Ammon's horn (tissue), 1 donor: ENCODE measurements around the gene CSNK1A1.
"Not testable (repeated sequence)": the region's sequence is repeated elsewhere in the genome, so short reads cannot be mapped to it uniquely, and the experiment has no call there.

ENCODE experiments used
- DNase-seq: peaks from one replicate; pipeline ENCODE4 v3.0.0-alpha.2; 2016; ENCODE audit warnings: low spot score

The CSNK1A1 gene

DNA sequence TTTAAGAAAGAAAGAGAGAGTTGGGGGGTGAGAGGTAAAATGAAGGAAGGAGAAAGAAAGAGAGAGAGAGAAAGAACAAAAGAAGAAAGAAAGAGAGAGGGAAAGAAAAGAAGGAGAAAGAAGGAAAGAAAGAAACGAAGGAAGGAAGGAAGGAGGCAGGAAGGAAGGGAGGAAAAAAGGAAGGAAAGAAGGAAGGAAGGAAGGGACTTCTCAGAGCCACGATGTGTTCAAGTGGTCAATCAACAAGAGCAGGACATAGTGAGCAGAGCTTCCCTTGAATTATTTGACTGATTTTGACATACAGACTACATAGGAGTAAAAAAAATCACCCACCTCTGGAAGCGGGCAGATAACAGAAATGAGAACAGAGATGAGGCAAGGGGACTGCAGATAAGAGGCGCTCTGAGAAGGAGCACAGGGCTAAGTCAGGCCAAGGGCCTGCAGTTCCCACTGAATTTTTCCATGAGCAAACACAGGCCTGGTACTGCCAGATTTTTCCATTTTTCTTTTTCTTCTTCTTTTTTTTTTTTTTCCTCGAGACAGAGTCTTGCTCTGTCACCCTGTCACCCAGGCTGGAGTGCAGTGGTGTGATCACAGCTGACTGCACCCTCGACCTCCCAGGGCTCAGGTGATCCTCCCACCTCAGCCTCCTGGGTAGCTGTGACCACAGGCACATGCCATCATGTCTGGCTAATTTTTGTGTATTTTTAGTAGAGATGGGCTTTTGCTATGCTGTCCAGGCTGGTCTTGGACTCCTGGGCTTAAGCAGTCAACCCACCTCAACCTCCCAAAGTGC is 94.4 kb downstream of the CSNK1A1 start:
- DNase-seq: no peak

DNA sequence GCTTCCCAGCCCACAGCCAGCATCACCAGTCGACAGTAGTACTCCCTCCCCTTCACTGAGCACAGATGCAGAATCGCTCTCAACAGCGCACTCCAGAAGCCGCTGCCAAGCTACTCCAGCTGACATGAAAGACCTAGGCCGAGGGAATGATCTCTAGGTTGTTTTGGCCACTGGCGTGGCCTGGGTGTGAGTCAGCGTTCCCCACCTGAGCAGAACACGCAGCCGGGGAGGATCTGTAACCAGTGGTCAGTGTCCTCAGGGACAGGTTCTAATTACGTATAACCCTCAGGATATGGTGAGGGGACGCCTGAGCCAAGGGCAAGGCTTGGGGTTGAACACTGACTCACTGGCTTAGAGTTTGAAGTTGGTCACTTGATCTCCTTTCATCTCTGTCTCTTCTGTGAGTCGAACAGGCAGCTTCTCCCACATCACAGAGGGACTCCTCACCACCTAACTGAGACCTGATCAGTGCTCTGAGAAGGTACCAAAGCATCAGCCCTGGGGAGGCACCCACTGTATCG is 95.3 kb downstream of the CSNK1A1 start:
- DNase-seq: no peak

DNA sequence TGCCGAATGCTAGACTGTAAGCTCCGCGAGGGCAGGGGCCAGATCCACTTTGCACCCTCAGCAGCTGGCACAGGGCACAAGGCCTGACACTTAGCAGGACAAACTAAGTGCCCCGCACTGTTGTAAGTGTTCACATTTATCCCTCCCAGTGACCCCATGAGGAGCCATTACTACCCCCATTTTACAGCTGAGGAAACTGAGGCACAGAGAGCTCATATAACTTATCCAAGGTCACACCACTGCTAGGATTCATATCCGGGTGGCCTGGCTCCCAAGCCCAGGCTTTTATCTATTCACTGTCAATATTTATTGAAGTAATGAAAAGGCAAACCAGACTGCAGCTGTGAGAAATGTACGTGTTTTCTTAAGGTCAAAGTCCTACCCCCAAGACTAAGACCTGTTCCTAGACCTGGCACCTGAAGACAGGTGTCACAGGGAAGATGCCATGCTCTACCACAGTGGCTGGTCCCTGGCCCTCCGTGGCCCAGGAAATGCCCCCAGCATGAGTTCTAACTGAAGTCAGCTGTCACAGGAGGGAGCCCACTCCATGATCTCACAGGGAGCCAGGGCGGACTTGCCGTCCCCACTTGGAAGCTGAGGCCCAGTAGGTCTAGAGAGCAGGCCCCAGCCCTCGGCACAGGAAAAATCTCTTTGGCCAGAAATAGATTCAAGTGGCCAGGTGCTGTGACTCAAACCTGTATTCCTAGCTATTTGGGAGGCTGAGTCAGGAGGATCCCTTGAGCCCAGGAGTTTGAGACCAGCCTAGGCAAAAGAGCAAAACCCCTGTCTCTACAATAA is 97.4 kb downstream of the CSNK1A1 start:
- no peak for DNase-seq

DNA sequence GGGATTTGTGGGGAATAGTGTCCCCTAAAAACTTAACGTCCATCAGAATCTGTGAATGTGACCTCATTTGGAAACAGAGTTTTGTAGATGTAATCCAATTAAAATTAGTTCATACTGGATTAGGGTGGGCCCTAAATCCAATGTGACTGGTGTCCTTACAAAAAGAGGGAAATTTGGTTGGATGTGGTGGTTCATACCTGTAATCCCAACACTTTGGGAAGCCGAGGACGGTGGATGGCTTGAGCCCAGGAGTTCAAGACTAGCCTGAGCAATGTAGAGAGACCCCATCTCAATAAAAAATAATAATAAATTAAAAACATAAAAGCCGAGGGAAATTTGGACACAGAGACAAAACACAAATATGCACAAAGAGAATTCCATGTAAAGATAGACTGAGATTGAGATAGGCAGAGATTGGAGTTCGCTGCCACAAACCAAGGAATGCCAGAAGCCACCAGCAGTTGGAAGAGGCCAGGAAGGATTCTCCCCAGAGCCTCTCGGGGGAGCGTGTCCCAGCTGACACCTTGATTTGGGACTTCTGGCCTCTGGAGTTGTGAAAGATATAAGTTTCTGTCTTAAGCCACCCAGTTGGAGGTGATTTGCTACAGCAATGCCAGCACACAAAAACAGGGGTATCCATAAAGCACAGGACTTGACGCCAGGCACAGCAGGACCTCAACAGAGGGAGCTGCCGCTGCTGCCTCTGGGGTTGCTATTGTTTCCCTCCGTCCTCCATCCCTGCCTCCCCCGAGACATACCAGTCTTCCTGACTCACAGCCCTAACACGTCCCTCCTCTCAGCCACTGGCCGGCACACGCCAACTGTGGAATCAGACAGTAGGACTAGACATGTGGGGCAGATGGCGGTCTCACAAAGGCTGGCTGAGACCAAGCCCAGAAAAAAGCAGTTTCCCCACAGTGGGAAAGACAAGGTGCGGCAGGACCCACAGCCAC is 98.3 kb downstream of the CSNK1A1 start:
- no peak for DNase-seq

DNA sequence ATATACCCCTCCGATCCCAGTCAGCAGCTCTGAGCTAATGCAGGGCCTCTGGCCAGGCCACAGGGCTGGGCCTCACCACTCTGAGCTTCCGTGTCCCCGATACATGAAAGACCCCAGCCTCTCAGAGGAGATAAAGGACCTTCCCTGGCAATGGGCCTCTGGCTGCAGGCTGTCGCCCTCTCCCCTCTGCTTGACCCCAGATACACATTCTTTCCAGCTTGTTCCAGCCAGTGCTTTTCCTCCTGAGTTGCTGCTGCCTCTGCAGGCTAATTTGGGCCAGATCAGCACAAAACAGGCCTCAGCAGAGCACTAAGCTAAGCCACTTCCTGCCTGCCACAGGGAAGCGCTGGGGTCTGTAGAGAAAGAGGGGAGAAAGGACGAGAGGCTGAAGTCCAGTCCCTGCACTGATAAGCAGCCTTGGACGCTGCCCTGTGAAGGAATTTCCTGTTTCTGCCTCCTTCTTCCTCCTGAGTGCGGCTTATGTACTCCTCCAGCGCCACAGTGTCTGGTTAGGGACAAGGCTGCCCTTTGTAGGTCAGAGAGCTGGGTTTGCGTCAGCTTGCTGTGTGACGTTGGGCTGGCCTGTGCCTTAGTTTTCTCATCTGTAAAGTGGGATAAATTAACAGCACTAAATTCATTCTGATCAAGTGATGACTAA is 99.1 kb downstream of the CSNK1A1 start:
- peak; percentile 47 for DNase-seq

DNA sequence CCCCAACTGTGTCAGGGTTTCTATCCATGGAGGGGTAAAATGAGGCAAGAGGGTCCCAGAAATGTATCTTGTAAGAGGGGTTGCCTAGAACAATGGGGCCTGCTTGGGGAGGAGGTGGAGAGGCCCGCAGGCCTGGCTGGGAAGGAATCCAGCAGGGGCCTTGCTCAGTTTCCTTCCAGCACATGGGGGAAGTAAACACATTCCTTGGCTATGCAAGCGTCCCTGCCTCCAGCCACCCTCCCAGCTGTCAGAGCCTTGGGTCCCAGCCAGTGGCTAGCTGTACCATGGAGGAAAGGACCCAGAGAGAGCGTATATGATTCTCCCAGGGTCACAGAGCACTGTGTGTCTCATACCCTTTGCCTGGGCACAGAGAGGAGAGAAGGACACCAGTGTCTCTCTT is 101.0 kb downstream of the CSNK1A1 start:
- DNase-seq: peak; percentile 35

DNA sequence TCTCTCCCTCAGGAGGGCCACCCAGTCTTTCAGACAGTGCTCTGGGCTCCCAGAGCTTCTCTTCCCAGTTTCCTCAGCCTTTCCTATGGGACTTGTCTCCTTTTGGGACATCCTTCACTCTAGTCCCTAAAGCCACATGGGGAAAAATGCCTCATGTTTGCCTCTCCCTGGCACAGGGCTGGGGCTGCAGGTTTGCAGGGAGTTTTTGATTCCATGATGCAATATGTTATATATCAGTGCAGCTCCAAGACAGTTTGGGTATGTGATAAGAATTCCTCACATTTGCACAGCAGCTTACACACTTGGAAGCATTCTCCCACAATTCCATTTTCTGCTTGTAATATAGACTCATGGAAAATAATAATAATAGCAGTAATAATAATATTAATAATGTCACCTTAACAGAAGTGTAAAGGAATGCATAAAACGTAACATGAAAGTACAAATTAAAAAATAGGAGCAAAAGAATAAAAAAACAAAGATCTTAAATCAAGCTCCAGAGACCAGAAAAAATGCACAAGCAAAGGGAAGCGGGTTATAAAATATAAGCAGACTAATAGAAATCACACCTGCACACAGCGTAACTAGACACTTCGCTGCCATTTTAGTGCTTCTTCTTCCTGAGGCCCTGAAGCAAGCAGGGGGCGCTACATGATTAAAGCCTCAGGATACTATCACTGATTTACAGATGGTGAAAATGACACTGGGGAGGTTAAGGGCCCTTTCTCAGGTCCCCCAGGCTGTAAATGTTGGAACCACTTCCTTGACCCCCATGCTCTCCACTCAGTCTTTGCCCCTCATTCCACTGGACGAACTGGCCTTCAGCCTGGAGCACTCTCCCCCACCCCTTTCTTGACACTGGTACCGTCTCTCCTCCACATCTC is 102.2 kb downstream of the CSNK1A1 start:
- DNase-seq: no peak

DNA sequence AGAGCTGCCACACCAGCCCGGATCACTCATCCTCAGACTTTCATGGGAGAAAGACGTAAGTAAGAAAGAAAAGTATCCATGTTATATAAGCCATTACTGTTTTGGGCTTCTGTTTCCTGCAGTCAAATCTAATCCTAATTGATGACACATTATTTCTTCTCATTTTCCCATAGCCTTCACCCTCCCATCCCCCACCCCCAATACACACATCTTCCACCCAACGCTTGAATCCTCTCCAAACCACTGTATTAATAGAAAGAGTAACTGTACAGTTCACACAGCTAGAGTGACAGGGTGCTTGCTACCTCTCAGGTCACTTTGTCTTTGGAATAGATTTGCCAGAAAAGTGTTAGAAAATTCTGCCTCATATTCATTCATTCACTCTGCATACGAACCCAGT is 102.8 kb downstream of the CSNK1A1 start:
- no peak for DNase-seq

DNA sequence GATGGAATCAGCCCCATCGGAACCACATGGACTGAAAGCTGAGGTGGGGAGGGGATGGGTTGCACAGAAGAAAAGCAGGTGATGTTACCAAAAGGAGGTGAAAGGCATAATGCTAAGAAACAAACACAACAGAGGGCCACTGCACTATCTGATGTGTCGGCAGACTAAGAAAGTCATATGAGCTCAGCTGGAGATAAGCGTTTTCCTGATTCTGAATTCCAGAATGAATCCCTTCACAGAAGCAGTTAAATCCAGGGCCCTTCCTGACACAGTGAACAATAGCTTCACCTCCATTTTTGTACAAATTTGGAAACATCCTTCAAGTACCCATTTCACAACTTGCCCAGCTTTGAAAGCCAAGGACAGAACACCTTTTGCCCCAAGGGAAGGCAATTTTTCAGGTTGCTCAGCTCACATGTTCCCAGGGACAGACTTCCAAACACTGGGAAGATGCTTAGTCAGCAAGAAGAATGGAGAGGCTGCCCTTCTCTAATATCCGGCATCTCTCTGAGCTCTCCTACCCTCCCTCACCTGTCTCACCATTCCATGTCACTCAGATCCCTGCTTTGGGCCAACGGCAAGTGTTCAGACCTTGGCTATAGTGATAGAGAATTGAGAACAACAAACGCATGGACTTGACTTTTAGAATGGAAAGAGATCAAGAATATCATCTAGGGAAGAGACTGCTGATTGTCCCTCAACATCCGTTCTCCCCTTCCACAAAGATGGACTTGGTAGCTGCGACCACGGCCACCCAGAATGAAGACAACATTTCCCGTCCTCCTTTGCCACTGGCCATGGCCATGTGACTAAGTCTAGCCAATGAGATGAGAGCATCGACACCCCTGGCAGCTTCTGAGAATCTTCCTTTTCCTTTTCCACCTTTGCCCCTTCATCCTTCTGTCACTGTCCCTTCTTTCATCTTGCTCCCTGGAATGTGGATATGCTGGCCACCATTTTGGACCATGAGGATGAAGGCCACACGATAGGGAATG is 103.6 kb downstream of the CSNK1A1 start:
- DNase-seq: no peak

DNA sequence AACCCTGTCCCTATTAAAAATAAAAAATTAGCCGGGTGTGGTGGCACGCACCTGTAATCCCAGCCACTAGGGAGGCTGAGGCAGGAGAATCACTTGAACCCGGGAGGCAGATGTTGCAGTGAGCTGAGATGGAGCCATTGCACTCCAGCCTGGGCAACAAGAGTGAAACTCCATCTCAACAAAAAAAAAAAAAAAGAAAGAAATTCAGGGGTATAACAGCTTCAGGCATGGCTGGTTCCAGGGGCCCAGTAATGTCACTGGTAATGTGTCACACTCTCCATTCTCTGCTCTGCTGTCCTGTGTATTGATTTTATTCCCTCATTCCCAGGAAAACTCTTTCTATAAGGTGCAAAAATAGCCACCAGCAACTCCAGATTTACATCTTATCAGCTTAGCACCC is 104.4 kb downstream of the CSNK1A1 start:
- DNase-seq: not testable (repeated sequence)

DNA sequence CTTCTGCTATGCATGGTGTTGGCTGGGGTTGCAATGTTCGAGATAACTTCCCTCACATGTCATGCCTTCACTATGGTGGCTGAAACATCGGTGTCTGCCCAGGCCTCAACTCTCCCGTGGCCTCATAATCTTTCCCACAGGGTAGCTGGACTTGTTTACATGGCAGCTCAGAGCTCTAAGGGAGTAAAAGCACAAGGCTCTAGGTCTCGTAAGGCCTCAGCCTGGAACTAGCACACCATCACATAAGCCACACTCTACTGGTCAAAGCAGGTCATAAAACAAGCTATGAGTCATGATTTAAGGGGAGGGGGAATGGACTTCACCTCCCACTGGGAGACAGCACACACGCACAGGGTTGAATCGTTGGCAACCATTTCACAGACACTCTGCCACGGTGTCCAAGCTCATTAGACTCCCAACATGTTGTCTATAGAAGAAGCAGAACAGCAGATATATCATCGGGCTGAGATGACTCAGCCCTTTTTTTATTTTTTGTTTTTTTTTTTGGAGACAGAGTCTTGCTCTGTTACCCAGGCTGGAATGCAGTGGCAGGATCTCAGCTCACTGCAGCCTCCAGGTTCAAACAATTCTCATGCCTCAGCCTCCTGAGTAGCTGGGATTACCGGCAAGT is 105.4 kb downstream of the CSNK1A1 start:
- no peak for DNase-seq

DNA sequence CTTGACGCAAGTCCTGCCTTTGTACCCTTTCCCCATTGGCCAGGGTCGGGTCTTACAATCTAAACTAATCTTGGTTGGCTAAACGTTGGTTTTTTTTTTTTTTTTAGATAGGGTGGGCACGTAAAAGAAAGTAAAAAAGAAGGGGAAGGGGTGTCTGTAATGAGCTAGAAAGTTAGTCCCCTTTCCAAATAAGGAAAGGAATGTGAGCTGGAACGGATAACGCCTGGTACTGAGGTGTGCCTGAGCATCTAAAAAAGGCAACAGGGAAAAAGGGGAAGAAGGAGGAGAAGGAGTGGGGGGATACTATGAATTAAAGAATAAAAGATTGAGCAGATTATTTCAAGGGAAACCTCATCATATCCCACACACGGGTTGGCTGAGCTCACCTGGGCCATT is 105.9 kb downstream of the CSNK1A1 start:
- no peak for DNase-seq

DNA sequence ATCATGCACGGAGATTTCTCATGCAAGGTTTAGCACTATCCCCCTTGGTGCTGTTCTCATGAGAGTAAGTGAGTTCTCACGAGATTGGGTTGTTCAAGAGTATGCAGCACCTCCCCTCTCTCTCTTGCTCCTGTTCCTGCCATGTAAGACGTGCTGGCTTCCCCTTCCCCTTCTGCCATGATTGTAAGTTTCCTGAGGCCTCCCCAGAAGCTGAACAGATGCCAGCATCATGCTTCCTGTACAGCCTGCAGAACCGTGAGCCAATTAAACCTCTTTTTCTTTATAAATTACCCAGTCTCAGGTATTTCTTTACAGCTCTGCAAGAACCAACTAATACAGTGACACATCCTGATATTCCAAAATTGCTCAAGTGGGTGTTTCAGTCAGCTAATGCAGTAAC is 106.8 kb downstream of the CSNK1A1 start:
- not testable (repeated sequence) for DNase-seq

DNA sequence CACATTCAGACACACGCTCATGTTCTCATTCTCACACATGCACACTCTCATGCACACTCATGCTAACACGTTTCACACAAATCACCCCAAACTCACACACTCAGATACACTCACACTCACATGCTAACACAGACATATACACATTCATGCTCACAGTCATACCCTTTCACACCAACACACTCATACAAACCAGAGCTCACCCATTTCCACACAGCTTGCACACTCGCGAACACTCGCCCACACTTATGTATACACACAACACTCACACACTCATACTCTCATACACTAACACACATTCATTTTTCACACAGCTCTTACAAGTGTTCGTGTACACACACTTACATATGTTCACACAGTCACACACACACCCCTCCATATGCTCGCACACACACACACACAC is 108.0 kb downstream of the CSNK1A1 start:
- no peak for DNase-seq

DNA sequence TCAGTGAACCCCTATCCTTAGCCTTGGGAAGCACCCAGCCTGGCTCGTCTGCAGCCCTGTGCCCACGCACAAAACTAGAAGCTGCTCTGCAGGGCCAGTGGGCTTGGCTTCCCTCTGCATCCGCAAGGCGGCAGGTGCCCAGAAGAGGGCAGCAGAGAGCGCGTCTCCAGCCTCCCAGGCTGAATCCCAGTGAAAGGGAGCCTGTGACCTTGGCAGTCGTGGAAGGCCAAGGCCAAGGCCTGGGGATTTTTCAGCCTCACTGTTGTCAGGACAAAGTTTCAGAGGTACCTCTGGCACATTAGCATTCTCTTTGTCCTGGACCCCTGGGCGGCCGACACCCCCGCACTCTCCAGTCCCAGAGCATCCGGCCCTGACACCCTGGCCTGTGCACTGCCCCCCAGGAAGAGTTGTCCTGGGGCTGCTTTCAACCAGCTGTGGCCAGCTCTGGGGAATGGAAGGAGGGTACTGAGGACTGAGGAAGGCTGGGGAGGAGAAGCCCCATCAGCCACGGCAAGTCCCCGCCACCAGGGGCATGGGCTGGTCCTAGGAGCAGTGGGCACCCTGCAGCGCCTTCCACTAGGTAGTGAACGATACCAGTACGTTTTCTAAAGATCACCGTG is 108.6 kb downstream of the CSNK1A1 start:
- DNase-seq: peak; percentile 82
